HL-60/S4 (cell line): ENCODE data around the gene IL1R2.

Experiments
- in situ Hi-C: fragments of 300-500 bp; cut with MboI; formaldehyde crosslinking; loops from 2 replicates; pipeline ENCODE4 v1.14.3; 2022; ENCODE audit warnings: low sequenced_read_pairs

Gene IL1R2

GRCh38 chr2:102032368-102033030, 40.7 kb downstream of the IL1R2 start:
- in situ Hi-C loops = no loop called here

- in situ Hi-C loops = no loop called here
Measured at GRCh38 chr2:102033031-102033749, 41.4 kb downstream of the IL1R2 start.

GRCh38 chr2:102033750-102034682, 42.3 kb downstream of the IL1R2 start:
- in situ Hi-C loops = no loop called here

- in situ Hi-C loops = no loop called here
Measured at GRCh38 chr2:102034683-102035548, 43.2 kb downstream of the IL1R2 start.

- in situ Hi-C loops = no loop called here
Measured at GRCh38 chr2:102037681-102038080, 45.9 kb downstream of the IL1R2 start.

- in situ Hi-C loops = no loop called here
Measured at GRCh38 chr2:102040229-102040628, 48.5 kb downstream of the IL1R2 start.

- in situ Hi-C loops = no loop called here
Measured at GRCh38 chr2:102041351-102041750, 49.6 kb downstream of the IL1R2 start.

- in situ Hi-C loops = no loop called here
Measured at GRCh38 chr2:102042196-102043081, 50.7 kb downstream of the IL1R2 start.

DNA sequence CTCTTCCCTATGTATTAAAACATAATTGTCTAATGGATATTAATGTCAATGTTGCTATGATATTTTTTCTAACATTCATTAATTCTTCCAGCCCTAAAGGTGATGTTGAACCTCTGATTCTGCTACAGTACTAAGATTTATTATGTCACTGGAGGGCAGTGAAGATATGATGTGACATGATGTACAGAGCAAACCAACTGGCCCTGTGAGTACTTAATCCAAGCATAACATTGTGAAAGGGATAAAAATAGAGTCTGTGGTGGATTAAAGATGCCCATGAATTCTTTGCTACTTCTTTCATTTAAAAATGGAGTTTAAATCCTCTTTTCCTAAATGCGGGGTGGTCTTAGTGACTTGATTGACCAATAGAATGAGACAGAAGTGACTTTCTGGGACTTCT, 51.8 kb downstream of the IL1R2 start:
- in situ Hi-C loops = no loop called here

GRCh38 chr2:102044235-102044896, 52.6 kb downstream of the IL1R2 start:
- in situ Hi-C loops = no loop called here

- in situ Hi-C loops = no loop called here
Measured at GRCh38 chr2:102044967-102045489, 53.3 kb downstream of the IL1R2 start.

GRCh38 chr2:102045697-102046096, 53.9 kb downstream of the IL1R2 start:
- in situ Hi-C loops = no loop called here

DNA sequence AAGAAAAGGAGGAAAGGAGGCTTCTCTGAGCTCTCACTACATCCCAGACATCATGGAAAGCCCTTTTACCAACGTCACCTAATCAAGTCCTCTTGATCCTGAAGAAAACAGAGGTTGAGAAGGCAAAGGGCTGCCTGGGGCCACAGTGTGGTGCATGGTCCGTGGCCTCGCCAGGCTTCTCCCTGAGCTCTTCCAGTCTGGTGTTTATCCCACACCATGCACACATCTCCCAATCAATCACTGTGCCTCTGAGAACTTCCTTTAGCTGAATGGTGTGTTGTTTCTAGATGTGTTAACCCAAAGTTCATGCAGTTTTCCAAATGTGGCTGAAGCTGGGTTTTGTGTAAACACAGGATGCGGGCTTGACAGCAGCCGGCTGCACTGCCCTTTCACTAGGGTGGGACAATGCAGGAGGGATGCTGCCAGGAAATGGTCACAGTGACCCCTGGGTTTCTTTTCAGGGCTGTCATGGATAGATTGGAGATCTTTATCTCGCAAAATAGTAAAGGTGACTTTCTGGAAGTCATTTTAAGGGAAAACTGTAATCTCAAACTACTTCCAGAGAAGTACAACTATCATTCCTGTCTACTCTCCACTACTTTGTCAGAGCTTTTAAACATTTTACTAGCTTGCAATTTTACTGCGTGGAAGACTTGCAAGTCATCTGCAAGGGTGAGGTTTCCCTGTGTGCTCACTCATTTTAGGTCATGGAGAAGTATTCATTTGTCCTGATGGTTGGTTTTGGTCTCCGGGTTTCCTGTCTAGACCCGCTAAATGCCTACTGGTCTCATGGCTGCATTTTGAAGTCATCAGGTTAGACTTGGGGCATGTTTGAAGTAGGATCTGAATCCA, 54.6 kb downstream of the IL1R2 start:
- in situ Hi-C loops = no loop called here

DNA sequence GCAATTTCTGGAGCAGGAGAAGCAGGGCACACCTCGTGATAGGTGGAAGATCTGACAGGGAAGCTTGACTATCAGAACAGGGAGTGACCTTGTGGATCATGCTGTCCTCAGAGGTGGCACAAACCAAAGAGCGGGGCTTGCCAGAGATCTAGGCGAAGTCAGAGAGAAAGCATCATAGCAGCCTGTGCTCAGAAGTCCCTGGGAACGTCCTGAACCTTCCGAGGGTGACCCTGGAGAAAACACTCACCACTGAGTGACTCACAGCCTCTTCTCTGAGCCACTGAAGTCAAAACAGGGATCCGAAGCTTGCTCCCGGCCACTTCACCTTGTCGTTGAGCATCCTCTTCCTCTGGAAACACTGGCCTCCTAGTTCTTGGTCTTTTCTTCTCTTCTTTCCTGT, 56.7 kb downstream of the IL1R2 start:
- in situ Hi-C loops = no loop called here

DNA sequence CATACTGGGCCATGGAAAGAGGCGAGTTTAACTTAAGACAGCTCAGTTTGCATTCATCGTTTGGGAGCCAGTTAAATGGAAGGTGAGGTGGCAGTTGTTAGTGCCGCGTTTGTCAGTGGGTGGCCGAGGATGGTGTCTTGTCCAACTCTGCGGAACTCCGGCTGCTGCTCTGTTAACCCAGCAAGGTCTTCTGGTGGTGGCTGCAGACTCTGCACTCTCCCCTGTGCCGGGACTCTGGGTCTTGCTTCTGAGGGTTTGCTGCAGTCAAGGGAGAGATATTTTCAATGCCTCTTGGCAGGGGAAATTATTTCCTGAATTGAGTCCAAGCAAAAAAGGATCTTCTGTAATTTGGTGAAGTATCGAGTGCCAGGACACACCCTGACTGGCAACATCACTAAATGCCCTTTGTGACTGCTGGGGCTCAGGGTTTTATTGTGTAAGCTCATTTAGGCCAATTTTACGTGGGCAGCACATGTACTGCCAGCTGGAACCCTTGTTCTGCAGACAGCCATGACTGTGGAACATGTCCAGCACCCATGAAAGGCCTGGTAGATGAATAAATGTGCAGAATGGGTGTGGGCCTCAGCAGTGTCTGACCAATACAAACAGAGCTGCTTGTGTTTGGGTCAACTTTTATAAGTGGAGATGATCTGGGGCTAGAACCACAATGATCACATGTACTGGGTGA, 58.1 kb downstream of the IL1R2 start:
- in situ Hi-C loops = no loop called here

DNA sequence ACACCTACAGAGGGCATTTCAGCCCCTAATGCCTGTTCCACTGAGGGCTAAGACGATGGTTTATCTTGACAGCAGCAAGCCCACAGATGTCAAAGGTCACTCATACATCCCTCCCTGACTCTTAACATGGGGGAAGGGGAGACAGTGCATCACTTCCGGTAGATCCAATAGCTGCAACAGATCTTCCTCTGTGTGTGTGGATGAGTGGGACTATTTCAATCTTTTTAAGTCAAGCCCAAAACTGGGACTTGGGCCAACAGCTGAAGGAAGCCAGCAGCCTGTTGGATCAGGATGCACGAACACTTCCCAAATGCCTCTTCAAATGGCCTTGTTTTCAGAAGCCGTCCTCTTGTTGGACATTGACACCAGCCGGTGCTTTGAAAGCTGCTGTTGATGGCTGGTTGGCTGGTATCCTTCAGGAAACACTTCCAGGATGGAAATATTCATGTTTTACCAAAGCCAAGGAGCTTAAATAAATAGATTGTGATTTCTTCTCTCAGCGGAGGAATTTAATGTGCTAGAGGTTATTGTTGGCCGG, 59.2 kb downstream of the IL1R2 start:
- in situ Hi-C loops = no loop called here

DNA sequence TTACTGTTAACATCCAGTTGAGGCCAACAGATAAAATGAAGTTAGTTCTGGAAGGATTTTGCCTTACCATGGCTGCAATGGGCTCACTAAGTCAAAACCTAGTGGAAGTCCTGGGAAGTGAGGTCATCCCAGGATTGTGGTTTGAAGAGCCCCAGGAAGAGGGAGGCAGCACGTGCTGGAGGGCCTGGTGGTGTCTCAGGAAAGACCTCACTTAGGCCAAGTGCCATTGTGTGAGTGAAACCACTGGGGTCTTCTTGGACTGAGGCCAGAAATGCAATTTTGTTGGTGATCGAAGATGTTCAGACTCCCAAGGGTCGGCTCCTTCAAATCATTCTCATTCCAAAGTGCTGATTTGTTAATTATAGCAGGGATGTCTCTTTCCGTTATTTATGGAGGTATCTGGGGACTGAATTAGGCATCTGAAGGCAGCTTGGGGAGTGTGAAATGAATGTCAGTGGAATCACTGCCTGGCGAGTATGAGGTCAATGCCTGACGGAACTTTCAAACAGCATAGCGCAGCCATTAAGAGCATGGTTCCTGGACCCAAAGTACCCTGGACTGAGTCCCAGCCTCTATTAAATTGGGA, 60.0 kb downstream of the IL1R2 start:
- in situ Hi-C loops = no loop called here
